Pancreas (tissue), 10 donors: Measurements from ENCODE around the gene MRPL22. TPM values are rescaled to one million over a fixed set of nuclear protein-coding genes. Genes with fewer than 3 reads are reported as not detected.

Source experiments
- ATAC-seq, 4 donors: fragments of 200-7000 bp; cut with Tn5 transposase; one replicate each; pipeline versions ENCODE4 v1.8.0 to v1.9.1; 2020; ENCODE audit warnings: mild to moderate bottlenecking in 4 of 4, moderate library complexity in 4 of 4
- DNase-seq, 6 donors: peaks; one replicate each; pipeline ENCODE4 v3.0.0-alpha.2; 2020
- FAIRE-seq: peaks from 2 replicates; lab custom pipeline; 2012; peaks lifted over from hg19 to GRCh38; lab: Jason Lieb, UNC
- H3K27ac ChIP-seq, 4 donors: fragments of 200-600 bp; sonication (generic); 1 replicate in 3 of 4; 2 replicates in 1 of 4; pipeline versions ENCODE4 v1.5.0 to v1.8.0; 2020
- H3K27me3 ChIP-seq, 4 donors: fragments of 200-600 bp; one replicate each; pipeline ENCODE4 v1.8.0; 2021
- H3K36me3 ChIP-seq, 3 donors: fragments of 200-600 bp; sonication (generic) in 1 of 3; one replicate each; pipeline versions ENCODE4 v1.5.0 to v1.8.0; 2020 to 2021
- H3K4me1 ChIP-seq, 3 donors: fragments of 200-600 bp; one replicate each; pipeline ENCODE4 v1.8.0; 2021
- H3K4me3 ChIP-seq, 4 donors: fragments of 200-600 bp; sonication (generic) in 2 of 4; one replicate each; pipeline versions ENCODE4 v1.5.0 to v1.8.0; 2020 to 2021
- H3K9me3 ChIP-seq, 4 donors: fragments of 200-600 bp; one replicate each; pipeline ENCODE4 v1.8.0; 2021
- CTCF ChIP-seq, 4 donors: fragments of 200-600 bp; sonication (generic) in 3 of 4; IDR thresholded peaks; one replicate each; pipeline versions ENCODE4 v1.5.0 to v1.8.0; 2021; ENCODE audit warnings: antibody characterized with exemption in 4 of 4
- WGBS, 2 donors: extraction: QIAGEN DNeasy Blood & Tissue Kit; methylation state at CpG; one replicate each; pipeline ENCODE4 v1.1.7; 2013; 5-methylcytosine and 5-hydroxymethylcytosine counted together
- intact Hi-C, 3 donors: fragments of 100-400 bp; cut with DNase I; formaldehyde crosslinking; loops; one replicate each; pipeline versions ENCODE4 v1.11.1 to v1.14.2; 2022
- polyA plus RNA-seq, 2 donors: library from polyadenylated mRNA; stranded (reverse); fragments of 200-250 nt; gene quantifications; one replicate each; pipeline ENCODE4 v1.2.3, GENCODE V29; 2013
- total RNA-seq, 6 donors: library from RNA; stranded (reverse); fragmentation: NEBNext Ultra II Directional in 4 of 6; extraction: Animal tissue kit (Norgen Biotek cat#: 25700) in 4 of 6; gene quantifications; one replicate each; pipeline versions ENCODE4 v1.2.1 to v1.2.4, GENCODE V29; 2021 to 2023
- donor health status: healthy with polysubstance abuse.
- donor health status: DM: no; HTN: no; CAD: no; lungs with moderate emphysema.
- donor health status: DM: no; HTN: no; CAD: no.
- donor health status: control.
- donor health status: control.
- donor health status: Bipolar disorder and iron deficiency.
- donor health status: DM: yes; HTN: yes; CAD: no.
- donor health status: DM: no; HTN: no; CAD: no.
- donor health status: DM: no; HTN: no; CAD: no.
- donor health status: DM: yes; HTN: yes; CAD: no.

MRPL22 gene
- total RNA-seq (10 to 100 TPM; 11.3 to 29.0 (median 21.6) TPM), polyA plus RNA-seq (10 to 100 TPM; 22.8 to 27.8 TPM)

- Histone ChIP-seq H3K36me3 (no peaks in the 10 kb centered on the region), H3K9me3 (no peaks in the 10 kb centered on the region), H3K27ac (peak within 1 kb of the TSS in 3 of 4 donors; percentile 47 to 77 (median 75)), H3K4me3 (peak within 1 kb of the TSS; percentile 26 to 76 (median 60)), H3K4me1 (peaks cover 6 to 33% (median 20%) of the 10 kb centered on the region in 3 donors), H3K27me3 (no peaks in the 10 kb centered on the region)
- no peak for TF ChIP-seq CTCF (IDR thresholded peaks at IDR 0.05)
- no peak for FAIRE-seq
- peak; percentile 76 to 86 (median 81) for ATAC-seq
- peak; percentile 89 to 96 (median 93) for DNase-seq
- intact Hi-C loops: no loop called here
- 0 to 1% methylated on average over 40 of the region's 40 CpGs for WGBS, 2 donors
These were observed at the start of gene MRPL22 for GRCh38 chr5:154940772-154941620. Gene MRPL22, plus strand, starts transcription at chr5:154941073. Its CDS starts 38 bp downstream, at chr5:154941111.

GRCh38 chr5:154892369-154892771 is 48.5 kb upstream of the MRPL22 start:
- intact Hi-C loops: no loop called here
- FAIRE-seq (no peak), DNase-seq (no peak), ATAC-seq (no peak)
- Histone ChIP-seq H3K36me3 (peaks cover 0 to 68% (median 25%) of the 10 kb centered on the region in 3 donors), H3K27ac (no peak overlapping the region), H3K27me3 (no peaks in the 10 kb centered on the region), H3K4me3 (no peak overlapping the region), H3K4me1 (no peaks in the 10 kb centered on the region), H3K9me3 (no peaks in the 10 kb centered on the region)
- TF ChIP-seq CTCF (IDR thresholded peaks at IDR 0.05): no peak
- WGBS, 2 donors: 85 to 91% methylated on average over 13 of the region's 13 CpGs

- intact Hi-C loops: no loop called here
- 84 to 86% methylated on average over 5 of the region's 5 CpGs for WGBS, 2 donors
- no peak overlapping the region for H3K27ac ChIP-seq
- ATAC-seq (no peak), DNase-seq (no peak), FAIRE-seq (no peak)
- H3K9me3 ChIP-seq: no peaks in the 10 kb centered on the region
- no peaks in the 10 kb centered on the region for H3K27me3 ChIP-seq
- no peak for TF ChIP-seq CTCF (IDR thresholded peaks at IDR 0.05)
- H3K4me3 ChIP-seq: no peak overlapping the region
- H3K36me3 ChIP-seq: peaks cover 0 to 62% (median 18%) of the 10 kb centered on the region in 3 donors
- no peaks in the 10 kb centered on the region for H3K4me1 ChIP-seq
These were observed 47.5 kb upstream of the MRPL22 start for GRCh38 chr5:154893381-154893780.

GRCh38 chr5:154895606-154896561 is 45.0 kb upstream of the MRPL22 start:
- FAIRE-seq (no peak), DNase-seq (no peak), ATAC-seq (no peak)
- no peak for TF ChIP-seq CTCF (IDR thresholded peaks at IDR 0.05)
- Histone ChIP-seq H3K4me1 (no peaks in the 10 kb centered on the region), H3K27ac (no peak overlapping the region), H3K4me3 (no peak overlapping the region), H3K9me3 (no peaks in the 10 kb centered on the region), H3K36me3 (peaks cover 0 to 52% (median 11%) of the 10 kb centered on the region in 3 donors), H3K27me3 (no peaks in the 10 kb centered on the region)
- WGBS, 2 donors: 85 to 89% methylated on average over 14 of the region's 14 CpGs
- intact Hi-C loops: no loop called here
